GM12801 (cell line): ENCODE measurements around the gene USP21.

Experiments
- CTCF ChIP-seq: IDR thresholded peaks from one replicate; pipeline ENCODE4 v1.5.1; 2011; ENCODE audit warnings: control low read depth; ENCODE audit not compliant: insufficient read length; ENCODE audit errors: extremely low read depth

The USP21 gene

DNA sequence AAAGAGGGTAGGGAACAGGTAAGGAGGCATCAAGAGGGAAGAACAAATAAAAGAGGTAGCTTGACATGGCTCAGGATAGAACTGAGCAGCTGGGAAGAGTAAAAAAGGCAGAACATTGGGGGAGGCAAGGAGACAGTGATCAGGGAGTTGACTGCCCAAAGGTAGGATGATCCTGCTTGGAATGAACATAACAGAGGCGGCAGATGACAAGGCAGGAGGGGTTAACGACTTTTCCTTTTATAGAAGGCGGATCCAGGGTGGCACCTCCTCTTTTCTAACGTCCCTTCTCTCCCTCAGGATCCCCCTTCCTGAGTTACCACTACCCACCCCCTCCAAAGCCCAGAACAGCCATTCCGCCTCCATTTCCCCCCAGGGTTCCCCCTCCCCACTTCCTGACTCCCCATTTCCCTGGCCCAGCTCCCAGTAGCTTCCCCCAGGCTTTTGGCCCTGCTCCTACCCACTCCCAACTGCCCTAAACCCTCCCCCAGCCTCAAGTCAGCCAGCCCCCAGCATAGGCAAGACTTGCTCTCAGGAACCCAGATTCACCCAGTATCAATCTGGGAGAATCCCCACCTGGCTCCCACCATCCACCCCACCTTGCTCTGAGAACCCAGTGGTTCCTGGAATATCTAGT lies 40.3 kb downstream of the USP21 start:
- TF ChIP-seq CTCF = no peak

DNA sequence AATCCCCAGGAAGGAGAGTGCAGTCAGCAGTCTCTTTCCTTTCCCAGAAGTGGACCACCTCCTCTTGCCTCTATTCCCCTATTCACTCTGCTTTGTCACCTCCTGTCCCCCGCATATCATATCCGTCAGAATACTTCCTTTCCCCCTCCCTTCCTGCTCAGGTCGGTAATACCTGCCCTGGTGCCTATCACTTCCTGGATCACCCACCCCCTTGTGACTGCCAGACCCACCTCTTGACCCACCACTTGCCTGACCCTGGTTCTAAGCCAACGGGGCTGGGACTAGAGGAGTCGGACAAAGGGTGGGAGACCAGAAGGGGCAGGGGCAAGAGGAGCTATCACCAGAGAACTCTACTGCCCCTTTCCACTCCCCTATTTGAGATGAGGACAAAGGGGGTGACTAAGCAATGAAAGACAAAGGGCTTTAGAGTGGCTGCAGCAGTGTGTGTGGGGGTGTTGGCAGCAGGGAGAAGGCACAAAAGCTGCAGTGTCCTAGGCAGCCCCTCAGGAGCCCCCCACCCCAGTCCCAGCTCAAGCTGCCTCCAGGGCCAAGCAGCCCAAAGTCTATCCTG lies 41.2 kb downstream of the USP21 start:
- TF ChIP-seq CTCF = no peak

GRCh38 chr1:161200992-161201835 lies 41.9 kb downstream of the USP21 start:
- no peak for TF ChIP-seq CTCF

DNA sequence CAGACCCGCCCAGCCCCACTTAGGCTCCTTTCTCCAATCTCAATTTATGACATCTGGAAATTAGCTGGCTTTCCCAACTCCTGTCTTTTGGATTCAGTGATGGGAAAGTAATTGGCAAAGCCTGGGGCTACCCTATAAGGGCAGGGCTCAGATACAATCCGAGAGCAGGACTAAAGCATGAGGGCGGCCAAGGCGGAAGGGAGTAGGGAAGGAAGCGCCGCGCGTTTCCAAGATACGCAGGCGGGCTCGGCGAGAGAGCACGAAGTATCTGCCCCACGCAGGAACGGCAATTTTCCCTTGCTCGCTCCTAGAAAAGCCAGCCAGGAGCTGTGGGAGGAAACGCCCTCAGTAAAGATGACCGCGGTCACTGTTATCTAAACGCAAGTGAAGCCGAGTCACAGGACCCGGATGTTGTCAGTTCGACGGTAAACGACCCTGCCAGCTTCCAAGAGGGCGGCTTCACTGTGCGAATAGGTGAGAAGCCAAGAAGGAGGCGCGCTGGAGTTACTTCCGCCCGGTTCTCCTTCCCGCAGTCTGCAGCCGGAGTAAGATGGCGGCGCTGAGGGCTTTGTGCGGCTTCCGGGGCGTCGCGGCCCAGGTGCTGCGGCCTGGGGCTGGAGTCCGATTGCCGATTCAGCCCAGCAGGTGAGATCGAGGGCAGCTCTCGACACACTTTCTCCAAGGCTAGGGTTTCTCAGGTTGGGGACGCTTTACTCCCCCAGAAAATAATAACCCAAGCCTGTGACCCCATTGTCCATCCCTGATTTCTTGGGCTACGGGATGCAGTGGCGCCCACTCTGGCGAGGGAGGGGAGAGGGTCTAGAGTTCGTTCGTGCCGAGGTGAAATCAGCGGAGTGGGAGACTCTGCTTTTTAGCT lies 42.8 kb downstream of the USP21 start, which contains the start of gene NDUFS2:
TSS of gene NDUFS2 (plus strand) at position 532 of the 877 bp plus-strand sequence. CDS start at position 551, 19 bp downstream.
- TF ChIP-seq CTCF = no peak

GRCh38 chr1:161206411-161207140 lies 47.3 kb downstream of the USP21 start:
- TF ChIP-seq CTCF = no peak

- no peak for TF ChIP-seq CTCF
Observed at GRCh38 chr1:161207173-161207572, 47.9 kb downstream of the USP21 start.
